DOHH2 (cell line): ENCODE measurements around the gene BCL2L1.

Source experiments
- CTCF ChIP-seq: fragments of 200-600 bp; sonication (generic); IDR thresholded peaks from one replicate; pipeline ENCODE4 v1.5.1; 2014; ENCODE audit warnings: antibody characterized with exemption, mild to moderate bottlenecking, low read depth, low read length; ENCODE audit not compliant: poor library complexity, severe bottlenecking
- EZH2phosphoT487 ChIP-seq: fragments of 200-600 bp; sonication (generic); IDR thresholded peaks from 2 replicates; pipeline ENCODE4 v1.6.1; 2017; ENCODE audit warnings: borderline replicate concordance, mild to moderate bottlenecking, antibody characterized with exemption, low read length, moderate library complexity, mixed read lengths

GRCh38 chr20:31698243-31698802, 24.3 kb downstream of the BCL2L1 start:
- no peak for TF ChIP-seq EZH2phosphoT487
- no peak for TF ChIP-seq CTCF
